Measurements from ENCODE around the gene RGPD4.
"Not testable (repeated sequence)": the region's sequence is repeated elsewhere in the genome, so short reads cannot be mapped to it uniquely, and the experiment has no call there.

Gene RGPD4

DNA sequence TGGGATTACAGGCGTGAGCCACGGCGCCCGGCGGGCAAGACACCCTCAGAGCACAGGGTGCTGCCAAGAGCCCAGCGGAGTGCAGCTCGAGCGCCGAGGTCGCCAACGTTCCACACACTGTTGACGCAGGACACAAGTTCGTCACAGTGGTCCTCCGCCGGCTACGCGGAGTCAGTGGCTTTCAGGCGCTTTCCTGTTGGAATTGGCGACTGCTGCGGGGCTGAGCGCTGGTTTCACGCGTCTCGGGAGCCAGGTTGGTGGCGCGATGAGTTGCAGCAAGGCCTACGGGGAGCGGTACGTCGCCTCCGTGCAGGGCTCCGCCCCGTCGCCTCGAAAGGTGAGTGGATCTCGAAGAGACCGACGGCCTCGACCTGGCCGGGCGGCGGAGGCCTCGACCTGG lies at the start of gene RGPD4:
Gene RGPD4, plus strand, starts transcription at position 144 of the 400 bp plus-strand sequence. Its CDS starts 122 bp downstream, at position 266.
- not testable (repeated sequence) for DNase-seq

- no peak for DNase-seq
Observed at GRCh38 chr2:107777974-107778373, 48.7 kb upstream of the RGPD4 start.

DNA sequence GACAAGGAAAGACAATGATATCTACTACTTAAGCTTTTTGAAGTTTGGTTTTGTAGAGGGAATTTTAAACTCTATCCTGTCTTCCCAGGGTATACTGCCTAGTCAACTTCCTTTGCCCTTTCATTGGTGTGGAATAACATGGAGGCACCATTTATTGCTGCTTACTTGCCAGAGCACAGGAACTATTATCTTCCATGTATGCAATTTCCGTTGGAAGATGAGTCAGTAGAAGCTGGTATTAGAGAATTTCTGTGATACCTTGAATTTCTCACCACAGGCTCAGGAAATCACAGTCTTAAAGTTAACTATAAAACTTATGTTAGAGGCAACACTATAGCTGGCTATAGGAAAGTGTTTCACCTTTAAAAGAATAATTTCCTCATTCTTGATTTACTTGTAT lies 40.9 kb upstream of the RGPD4 start:
- no peak for DNase-seq

GRCh38 chr2:107790837-107791236 lies 35.9 kb upstream of the RGPD4 start:
- no peak for DNase-seq

DNA sequence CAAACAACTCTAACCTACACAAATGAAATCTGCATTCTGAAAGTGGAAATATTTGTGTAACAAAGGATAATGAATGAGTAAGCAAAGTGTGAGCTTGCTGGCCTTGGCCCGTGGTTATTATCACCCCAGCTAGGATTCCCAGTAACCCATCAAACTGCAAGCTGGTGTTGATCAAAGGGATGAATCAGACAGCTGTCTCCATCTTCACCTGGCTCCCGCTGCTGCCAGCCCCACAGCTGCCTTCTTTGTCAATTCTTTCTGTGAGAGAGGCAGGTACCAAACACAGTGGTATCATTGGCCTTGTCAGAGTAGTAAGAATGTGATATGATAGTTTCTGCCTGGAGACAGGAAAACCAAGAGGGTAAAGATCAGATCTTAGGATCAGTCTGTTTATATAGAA lies 25.2 kb upstream of the RGPD4 start:
- no peak for DNase-seq

DNA sequence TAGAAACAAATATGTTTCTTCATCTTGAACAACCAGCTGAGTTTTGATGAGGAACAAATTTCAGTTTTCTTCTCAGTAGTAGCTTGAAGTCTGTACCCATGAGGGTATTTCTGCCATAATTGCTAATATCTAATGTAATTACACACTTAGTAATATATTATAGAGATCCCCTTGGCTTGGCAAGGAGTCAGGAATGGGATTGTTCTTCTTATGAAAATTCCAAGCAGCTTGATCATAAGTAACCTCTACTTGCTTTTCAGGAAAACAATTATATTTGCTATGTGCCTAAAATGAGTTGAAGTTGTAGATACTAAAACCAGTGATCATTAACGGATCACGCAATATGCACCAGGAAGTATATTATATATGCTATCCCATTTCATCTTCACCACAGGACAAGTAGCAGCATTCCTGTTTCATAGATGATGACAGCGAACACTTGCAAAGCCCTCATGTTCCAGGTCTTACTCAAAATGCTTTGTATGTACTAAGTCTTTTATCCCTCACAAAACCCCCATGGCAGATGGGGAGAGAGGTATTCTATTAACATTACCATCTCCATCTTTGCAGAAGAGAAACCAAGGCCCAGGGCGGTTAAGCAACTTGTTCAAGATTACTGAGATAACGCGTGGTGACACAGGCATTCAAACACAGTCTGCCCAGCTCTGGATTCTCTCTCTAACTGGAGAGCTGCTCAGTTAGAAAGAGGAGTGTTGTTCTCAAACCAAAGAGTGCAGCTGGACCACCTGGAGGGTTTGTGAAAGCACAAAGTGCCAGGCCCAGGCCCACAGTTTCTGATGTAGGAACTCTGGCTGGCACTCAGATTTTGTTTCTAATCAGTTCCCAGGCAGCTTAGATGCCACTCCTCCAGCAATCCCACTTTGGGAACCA lies 21.8 kb upstream of the RGPD4 start:
- no peak for DNase-seq

DNA sequence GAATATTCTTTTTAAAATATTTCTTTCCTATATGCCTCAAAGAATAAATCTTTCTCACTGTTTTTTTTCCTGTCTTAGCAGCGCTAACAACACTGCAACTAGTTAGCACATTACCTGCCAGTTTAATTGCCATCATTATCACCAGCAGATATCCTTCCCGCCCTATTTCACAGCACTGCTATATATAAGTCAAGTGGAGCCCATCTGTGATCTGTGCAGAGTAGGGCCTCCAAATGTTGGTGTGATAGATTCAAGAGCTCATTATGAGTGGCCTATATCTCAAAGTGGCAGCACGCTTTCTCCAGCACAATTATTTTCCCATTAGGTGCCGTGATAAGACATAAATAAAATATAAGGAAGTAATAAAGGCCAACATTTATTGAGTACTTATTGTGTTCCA lies 19.8 kb upstream of the RGPD4 start:
- no peak for DNase-seq

GRCh38 chr2:107807988-107808387 lies 18.7 kb upstream of the RGPD4 start:
- DNase-seq, result no peak

DNA sequence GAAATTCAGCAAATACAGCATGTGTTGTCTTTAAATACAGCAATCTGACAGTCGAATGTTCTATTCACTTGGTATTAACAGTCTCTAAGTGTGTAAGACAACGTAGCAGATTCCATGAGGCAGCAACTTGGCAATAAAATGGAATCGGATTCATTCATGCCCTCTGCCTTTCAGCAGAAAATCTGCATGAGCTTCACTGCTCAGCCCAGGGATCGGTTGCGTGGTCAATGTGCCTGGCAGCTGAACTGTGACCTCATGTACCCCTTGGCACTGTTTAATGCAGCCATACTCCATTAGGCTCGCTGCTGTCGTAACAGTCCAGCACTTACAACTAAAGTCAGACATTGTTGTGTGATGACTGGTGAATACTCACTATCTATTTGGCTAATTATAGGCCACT lies 17.7 kb upstream of the RGPD4 start:
- DNase-seq, result no peak

- DNase-seq, result no peak
Observed at GRCh38 chr2:107809835-107810234, 16.9 kb upstream of the RGPD4 start.

DNA sequence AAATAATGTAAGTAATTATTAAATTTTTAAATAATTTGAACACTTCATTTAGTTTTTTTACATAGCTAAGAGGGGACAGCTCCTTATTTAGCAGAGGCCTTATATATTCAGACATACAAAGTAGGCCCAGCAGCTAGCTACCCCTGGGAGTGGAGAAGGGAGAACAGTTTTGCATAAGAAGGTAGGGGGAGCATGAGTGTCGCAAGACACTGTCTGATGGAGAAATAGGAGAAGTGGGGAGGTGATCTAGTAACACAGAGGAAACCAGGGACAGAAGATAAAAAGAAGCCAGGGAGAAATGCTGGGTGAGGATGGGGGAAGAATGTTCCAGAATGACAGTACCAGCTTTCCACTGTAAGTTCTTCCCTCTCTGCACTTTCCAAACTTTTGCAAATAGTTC lies 16.0 kb upstream of the RGPD4 start:
- DNase-seq, result no peak

GRCh38 chr2:107811411-107811810 lies 15.3 kb upstream of the RGPD4 start:
- no peak for DNase-seq

DNA sequence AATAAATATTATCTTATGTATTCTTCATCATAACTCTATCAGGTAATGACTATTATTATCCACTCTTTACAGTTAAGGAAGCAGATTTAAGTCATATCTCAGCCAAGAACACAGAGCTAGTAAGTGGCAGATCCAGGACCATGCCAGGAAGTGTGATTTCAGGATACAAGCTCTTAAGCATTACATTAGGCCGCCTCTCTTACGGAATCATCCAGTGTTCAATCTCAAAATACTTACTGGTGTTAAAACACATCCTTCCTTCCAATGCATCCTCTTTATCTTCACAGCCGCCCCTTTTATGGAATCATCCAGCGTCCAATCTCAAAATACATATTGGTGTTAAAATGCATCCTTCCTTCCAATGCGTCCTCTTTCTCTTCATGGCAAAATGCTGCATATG lies 14.7 kb upstream of the RGPD4 start:
- no peak for DNase-seq

GRCh38 chr2:107817378-107817777 lies 9.3 kb upstream of the RGPD4 start:
- DNase-seq, result no peak

DNA sequence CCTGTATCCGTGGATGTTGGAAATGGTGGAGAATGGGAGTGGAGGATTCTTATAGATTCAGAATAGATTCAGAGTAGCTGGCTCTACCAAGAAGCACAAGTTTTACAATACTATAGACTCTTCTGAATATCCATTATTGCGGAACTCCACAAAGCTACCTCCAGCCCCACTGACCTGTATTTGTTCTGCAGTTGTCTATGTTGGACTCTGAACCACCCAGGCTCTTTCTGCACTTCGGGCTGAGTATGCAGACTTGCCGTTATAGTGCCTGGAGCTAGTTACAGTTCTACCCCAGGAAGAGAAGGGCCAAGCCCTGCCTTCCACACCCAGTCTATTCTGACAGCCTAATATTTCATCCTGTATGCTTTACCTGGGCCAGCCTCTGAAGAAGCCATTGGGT lies 4.4 kb upstream of the RGPD4 start:
- DNase-seq, result no peak

DNA sequence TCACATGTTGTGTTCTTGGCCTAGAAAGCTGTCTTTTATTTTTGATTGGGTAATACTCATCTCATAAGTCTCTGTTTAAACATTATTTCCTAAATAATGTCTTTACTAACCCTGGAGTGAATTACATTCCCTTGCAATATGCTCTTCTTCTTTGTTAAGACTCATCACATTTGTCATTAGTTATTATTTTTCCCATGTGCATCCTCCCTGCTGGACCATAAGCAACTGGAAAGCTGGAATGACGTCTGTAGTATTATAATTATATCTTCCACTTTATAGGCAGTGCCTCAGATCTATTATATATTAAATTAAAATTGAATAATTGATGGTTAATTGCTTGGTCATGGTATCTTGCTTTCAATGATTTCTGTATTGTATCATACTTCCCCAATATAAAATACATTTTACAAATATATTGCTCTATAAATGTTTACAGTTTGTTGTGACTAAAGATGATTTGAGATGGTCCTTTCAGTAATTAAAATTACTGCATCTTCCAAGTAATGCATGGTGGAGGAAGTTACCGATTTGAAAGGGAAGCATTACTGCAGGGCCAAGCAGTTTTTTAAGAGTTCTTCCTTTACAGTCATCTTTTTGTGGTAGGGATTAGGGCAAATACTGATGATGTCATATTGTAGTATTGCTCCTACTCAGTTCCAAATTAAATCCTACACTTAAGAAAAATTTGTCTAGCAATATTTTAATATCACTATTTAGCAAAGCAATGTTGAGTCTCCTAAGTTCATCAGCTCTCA lies 2.1 kb upstream of the RGPD4 start:
- DNase-seq, result no peak

GRCh38 chr2:107825206-107825563 lies 1.5 kb upstream of the RGPD4 start:
- no peak for DNase-seq

DNA sequence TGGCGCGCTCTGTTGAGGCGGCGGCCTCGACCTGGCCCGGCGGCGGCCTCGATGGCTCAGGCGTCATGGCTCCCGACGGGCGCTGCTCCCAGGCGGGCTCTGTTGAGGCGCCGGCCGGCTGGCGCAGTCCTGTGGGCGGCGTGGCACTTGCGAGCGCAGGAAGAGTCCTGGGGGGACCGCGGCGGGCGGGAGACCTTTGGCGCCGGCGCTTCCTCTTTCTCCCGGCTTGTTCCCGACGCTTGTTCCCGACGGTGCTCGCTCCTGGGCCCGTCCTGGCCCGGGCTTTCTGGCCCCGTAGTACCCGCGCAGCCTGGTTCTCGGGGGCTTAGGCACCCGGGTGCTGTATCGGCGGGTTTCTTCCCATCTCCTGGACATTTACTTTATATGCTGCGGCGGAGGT lies 2.8 kb downstream of the RGPD4 start:
- not testable (repeated sequence) for DNase-seq

- DNase-seq, result not testable (repeated sequence)
Observed at GRCh38 chr2:107833152-107833551, 6.5 kb downstream of the RGPD4 start.

- DNase-seq, result not testable (repeated sequence)
Observed at GRCh38 chr2:107833618-107834017, 6.9 kb downstream of the RGPD4 start.

GRCh38 chr2:107916121-107916520 lies 89.4 kb downstream of the RGPD4 start:
- DNase-seq, result not testable (repeated sequence)

DNA sequence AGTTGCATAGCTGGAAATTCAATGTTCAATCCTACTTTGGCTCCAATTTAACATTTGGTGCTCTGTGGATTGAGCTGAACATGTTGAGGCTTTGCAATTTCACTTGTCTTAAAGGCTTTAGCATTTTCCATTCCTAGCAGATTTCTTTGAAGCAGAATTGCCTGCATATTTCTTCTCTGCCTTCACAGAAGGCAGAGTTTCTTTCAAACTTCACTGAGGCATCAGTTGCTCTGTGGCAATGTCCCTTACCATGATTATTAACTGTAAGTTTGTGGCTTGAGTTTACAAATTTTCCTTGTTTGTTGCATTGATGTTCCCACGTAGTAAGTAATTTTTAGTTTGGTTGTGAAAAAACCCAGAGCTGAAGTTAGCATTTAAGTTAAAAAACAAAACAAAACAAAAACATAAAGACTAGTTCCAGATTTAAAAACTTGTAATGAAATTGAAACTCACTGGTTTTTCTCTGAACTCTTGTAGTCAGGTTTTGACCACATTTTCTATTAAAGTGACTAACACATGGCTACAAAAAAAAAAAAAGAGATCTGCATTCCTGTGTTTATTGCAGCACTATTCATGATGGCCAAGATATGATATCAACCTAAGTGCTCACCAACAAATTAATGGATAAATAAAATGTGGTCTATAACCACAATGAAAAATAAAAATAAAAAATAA lies 90.1 kb downstream of the RGPD4 start:
- DNase-seq, result not testable (repeated sequence)

DNA sequence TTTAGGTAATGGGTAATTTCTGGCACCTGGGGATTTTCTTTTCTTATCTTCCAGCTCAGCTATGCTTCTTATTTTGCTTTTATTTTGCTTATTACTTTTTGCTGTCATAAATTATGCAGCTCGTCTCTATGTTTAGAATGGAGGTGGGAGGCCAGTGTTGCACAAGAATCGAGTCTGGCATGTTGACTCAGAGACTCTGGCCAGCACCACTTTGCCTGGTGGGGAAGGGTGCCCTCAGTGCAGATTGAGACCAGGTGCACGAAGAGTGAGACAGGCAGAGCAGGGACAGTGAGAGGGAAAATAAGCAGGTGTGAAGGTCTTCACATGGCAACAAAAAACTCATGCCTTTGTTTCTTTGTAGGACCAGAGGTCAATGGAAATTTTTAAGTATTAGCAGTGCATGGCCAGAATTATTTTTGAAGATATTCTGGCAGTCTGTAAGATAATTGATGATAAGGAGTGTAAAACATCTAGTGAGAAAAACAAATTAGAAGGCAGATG lies 100.4 kb downstream of the RGPD4 start:
- DNase-seq, result no peak
